ENCODE data around the gene CLEC4F. TPM values are rescaled to one million over a fixed set of nuclear protein-coding genes. Genes with fewer than 3 reads are reported as not detected.
"Not testable (repeated sequence)": the region's sequence is repeated elsewhere in the genome, so short reads cannot be mapped to it uniquely, and the experiment has no call there.

The CLEC4F gene
- total RNA-seq, 4 donors from 2014 or later, result 1.4 TPM; not detected in 3

DNA sequence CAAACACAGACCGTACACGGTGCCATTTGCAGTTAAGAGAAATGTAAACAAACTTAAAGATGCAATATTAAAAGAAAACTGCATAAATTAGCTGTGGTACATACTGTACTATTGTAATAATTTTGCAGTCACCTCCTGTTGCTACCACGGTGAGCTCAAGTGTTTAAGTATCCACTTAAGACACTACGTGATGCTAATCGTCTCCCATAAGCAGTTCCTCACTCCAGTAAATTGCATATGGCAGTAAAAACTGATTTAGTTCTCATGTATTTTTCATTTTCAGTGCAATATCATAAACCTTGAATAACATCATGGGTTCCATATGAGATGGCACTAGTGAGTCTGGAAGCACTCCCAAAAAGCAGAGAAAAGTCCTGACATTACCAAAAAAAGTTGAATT lies 14.4 kb downstream of the CLEC4F start:
- H3K4me1 ChIP-seq, result no peaks in the 10 kb centered on the region
- TF ChIP-seq POLR2A (IDR thresholded peaks at IDR 0.05), result no peak
- TF ChIP-seq, protein P1, sequence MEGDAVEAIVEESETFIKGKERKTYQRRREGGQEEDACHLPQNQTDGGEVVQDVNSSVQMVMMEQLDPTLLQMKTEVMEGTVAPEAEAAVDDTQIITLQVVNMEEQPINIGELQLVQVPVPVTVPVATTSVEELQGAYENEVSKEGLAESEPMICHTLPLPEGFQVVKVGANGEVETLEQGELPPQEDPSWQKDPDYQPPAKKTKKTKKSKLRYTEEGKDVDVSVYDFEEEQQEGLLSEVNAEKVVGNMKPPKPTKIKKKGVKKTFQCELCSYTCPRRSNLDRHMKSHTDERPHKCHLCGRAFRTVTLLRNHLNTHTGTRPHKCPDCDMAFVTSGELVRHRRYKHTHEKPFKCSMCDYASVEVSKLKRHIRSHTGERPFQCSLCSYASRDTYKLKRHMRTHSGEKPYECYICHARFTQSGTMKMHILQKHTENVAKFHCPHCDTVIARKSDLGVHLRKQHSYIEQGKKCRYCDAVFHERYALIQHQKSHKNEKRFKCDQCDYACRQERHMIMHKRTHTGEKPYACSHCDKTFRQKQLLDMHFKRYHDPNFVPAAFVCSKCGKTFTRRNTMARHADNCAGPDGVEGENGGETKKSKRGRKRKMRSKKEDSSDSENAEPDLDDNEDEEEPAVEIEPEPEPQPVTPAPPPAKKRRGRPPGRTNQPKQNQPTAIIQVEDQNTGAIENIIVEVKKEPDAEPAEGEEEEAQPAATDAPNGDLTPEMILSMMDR (IDR thresholded peaks at IDR 0.05), result no peak
- H3K27me3 ChIP-seq, result no peaks in the 10 kb centered on the region
- H3K9me3 ChIP-seq, result no peaks in the 10 kb centered on the region
- no peak overlapping the region for H3K27ac ChIP-seq
- no peak for DNase-seq
- no peak overlapping the region for H3K4me3 ChIP-seq (replicated peaks in 1 of 3)
- no peaks in the 10 kb centered on the region for H3K36me3 ChIP-seq
- intact Hi-C loops (cut with DNase I), result no loop called here
- WGBS, 2 donors, result 46 to 59% methylated on average over 5 of the region's 5 CpGs

DNA sequence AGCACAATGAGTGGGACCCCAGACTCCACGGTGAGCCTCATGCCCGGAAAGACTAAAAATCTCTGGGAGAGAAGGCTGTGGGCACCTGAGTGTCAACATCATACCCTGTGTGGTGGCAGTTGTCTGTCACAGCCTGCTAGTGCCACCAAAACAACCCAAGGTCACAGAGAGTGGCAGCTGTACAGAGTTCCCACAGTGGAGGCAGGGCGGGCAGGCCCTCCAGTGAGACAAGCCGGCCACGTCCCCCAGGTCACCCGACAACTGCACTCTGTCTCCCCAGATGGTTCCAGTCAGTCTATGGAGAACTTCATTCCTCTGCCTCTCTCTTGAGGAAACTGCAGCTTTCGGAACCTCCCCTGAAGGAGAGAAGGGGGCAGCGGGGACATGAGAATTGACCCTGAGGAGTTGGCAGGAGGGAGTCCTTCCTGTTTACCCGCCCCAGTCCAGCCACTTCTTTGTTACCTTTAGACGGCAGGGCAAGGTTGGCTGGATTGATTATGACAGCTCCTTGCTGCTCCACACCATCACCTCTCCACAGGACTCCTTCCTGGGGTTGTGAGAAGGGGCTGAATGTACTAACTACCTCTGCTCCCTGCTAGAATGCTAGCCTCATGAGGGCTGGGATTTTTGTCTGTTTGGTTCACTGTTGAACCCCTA lies 18.7 kb downstream of the CLEC4F start:
- DNase-seq, result no peak
- TF ChIP-seq POLR2A (IDR thresholded peaks at IDR 0.05), result no peak
- TF ChIP-seq, protein P1 (IDR thresholded peaks at IDR 0.05), result no peak
- H3K27ac ChIP-seq, result no peak overlapping the region
- H3K27me3 ChIP-seq, result no peaks in the 10 kb centered on the region
- H3K4me3 ChIP-seq (replicated peaks in 1 of 3), result no peak overlapping the region
- no peaks in the 10 kb centered on the region for H3K4me1 ChIP-seq
- no peaks in the 10 kb centered on the region for H3K36me3 ChIP-seq
- intact Hi-C loops (cut with DNase I), result no loop called here
- 69 to 70% methylated on average over 9 to 10 of the region's 10 CpGs for WGBS, 2 donors
- H3K9me3 ChIP-seq, result no peaks in the 10 kb centered on the region

DNA sequence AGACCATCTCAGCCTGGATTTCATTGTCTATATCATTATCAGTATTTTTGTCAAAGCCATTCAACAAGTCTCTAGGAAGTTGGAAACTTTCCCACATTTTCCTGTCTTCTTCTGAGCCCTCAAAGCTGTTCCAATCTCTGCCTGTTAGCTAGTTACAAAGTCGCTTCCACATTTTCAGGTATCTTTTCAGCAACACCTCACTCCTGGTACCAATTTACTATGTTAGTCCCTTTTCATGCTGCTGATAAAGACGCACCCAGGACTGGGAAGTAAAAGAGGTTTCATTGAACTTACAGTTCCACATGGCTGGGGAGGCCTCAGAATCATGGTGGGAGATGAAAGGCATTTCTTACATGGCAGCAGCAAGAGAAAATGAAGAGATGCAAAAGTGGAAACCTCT lies 20.7 kb downstream of the CLEC4F start:
- no peaks in the 10 kb centered on the region for H3K36me3 ChIP-seq
- no peaks in the 10 kb centered on the region for H3K27me3 ChIP-seq
- no peak overlapping the region for H3K4me3 ChIP-seq (replicated peaks in 1 of 3)
- no peaks in the 10 kb centered on the region for H3K9me3 ChIP-seq
- H3K27ac ChIP-seq, result no peak overlapping the region
- no peak for DNase-seq
- TF ChIP-seq, protein P1 (IDR thresholded peaks at IDR 0.05), result no peak
- TF ChIP-seq POLR2A (IDR thresholded peaks at IDR 0.05), result no peak
- intact Hi-C loops (cut with DNase I), result no loop called here
- H3K4me1 ChIP-seq, result no peaks in the 10 kb centered on the region
- 91 to 97% methylated on average over 2 of the region's 2 CpGs for WGBS, 2 donors

DNA sequence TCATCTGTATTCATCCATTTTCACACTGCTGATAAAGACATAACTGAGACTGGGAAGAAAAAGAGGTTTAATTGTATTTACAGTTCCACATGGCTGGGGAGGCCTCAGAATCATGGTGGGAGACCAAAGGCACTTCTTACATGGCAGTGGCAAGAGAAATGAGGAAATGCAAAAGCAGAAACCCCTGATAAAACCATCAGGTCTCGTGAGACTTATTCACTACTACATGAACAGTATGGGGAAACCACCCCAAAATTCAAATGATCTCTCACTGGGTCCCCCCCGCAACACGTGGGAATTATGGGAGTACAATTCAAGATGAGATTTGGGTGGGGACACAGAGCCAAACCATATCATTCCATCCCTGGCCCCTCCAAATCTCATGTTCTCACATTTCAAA lies 22.4 kb downstream of the CLEC4F start:
- H3K27ac ChIP-seq; H3K27me3 ChIP-seq; intact Hi-C loops (cut with DNase I); H3K9me3 ChIP-seq; H3K4me1 ChIP-seq; H3K36me3 ChIP-seq; DNase-seq; H3K4me3 ChIP-seq (replicated peaks in 1 of 3): not testable (repeated sequence)
- WGBS, 2 donors, result 83 to 86% methylated on average over 3 of the region's 3 CpGs

DNA sequence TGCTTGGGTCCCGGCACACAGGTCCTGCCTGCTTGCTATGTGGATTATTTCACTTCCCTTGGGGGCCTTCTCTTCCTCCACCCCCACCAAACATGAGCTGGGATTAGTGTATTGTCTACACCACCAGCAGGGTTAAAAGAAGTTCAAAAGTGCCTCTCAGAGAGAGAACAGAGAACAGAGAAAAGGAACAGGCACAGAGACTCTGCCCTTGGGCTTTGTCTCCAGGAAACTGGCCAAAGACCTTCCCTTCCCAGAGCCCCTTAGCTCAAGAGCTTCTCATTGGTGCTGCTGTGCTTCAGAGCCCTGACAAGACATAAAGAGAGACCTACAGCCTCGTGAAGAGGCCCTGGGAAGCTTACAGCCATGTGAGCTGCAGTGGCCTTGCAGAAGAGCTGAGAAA lies 22.9 kb downstream of the CLEC4F start:
- H3K4me1 ChIP-seq, result no peaks in the 10 kb centered on the region

More for the DNA sequence above, 22.9 kb downstream of the CLEC4F start:
- intact Hi-C loops (cut with DNase I), result no loop called here
- H3K9me3 ChIP-seq, result no peaks in the 10 kb centered on the region
- no peak overlapping the region for H3K4me3 ChIP-seq (replicated peaks in 1 of 3)
- H3K27ac ChIP-seq, result no peak overlapping the region
- WGBS, 2 donors, result 38 to 52% methylated on average over 2 of the region's 2 CpGs
- H3K36me3 ChIP-seq, result no peaks in the 10 kb centered on the region
- no peak for DNase-seq
- no peak for TF ChIP-seq POLR2A (IDR thresholded peaks at IDR 0.05)
- TF ChIP-seq, protein P1 (IDR thresholded peaks at IDR 0.05), result no peak
- no peaks in the 10 kb centered on the region for H3K27me3 ChIP-seq
